GM12878 (cell line): Measurements from ENCODE around the gene SAMD4A. TPM values are rescaled to one million over a fixed set of nuclear protein-coding genes. Genes with fewer than 3 reads are reported as not detected.

Experiments
- ATAC-seq: fragments of 200-7000 bp; cut with Tn5 transposase; 3 replicates; pipeline ENCODE4 v1.9.1; 2020; ENCODE audit warnings: mild to moderate bottlenecking, moderate library complexity
- BruUV-seq: library from RNA; stranded (reverse); fragments of 400-500 nt; replicated peaks from 2 replicates; lab custom pipeline; 2021; lab: Mats Ljungman, UMichigan
- CTCF ChIA-PET: fragments of 300-600 bp; sonication (Branson Sonifier 250); formaldehyde crosslinking; extraction: SDS; loops from one replicate; lab custom pipeline; 2021; ENCODE audit warnings: inconsistent platforms; lab: Yijun Ruan, JAX
- POLR2A ChIA-PET: fragments of 350-600 bp; formaldehyde crosslinking; extraction: SDS; loops from one replicate; lab custom pipeline; 2021; ENCODE audit warnings: inconsistent platforms; lab: Charles Lee
- RAD21 ChIA-PET: fragments of 300-600 bp; sonication (Branson Sonifier 250); formaldehyde crosslinking; loops from one replicate; lab custom pipeline; 2023; ENCODE audit warnings: antibody characterized with exemption; ENCODE audit not compliant: unreplicated experiment; lab: Charles Lee
- SMC1A ChIA-PET: fragments of 300-600 bp; sonication (Branson Sonifier 250); formaldehyde crosslinking; loops from one replicate; lab custom pipeline; 2023; ENCODE audit not compliant: unreplicated experiment, uncharacterized antibody; lab: Charles Lee
- DNase-seq: peaks from one replicate; pipeline ENCODE4 v3.0.0-alpha.2; 2011; ENCODE audit warnings: low read depth, low spot score
- FAIRE-seq: peaks from 3 replicates; lab custom pipeline; 2011; peaks lifted over from hg19 to GRCh38; lab: Jason Lieb, UNC
- H2AFZ ChIP-seq: 2 replicates; pipeline ENCODE4 v1.6.0; 2011; ENCODE audit warnings: low read depth, low read length, control low read depth; ENCODE audit not compliant: control insufficient read depth
- H3K27ac ChIP-seq: 2 replicates; pipeline ENCODE4 v1.5.1; 2011; ENCODE audit warnings: control low read depth; ENCODE audit not compliant: control insufficient read depth, insufficient read depth
- H3K27me3 ChIP-seq, 2 experiments: replicated peaks in 1 of 2; 2 replicates each; pipeline versions ENCODE4 v1.6.0 to v1.6.1; 2011; ENCODE audit warnings: low read length in 1 of 2; ENCODE audit not compliant: control insufficient read depth in 2 of 2, insufficient read depth in 2 of 2
- H3K36me3 ChIP-seq, 2 experiments: 2 replicates each; pipeline ENCODE4 v1.5.1; 2011; ENCODE audit warnings: low read length in 1 of 2; ENCODE audit not compliant: control insufficient read depth in 2 of 2, insufficient read depth in 2 of 2
- H3K4me1 ChIP-seq: 2 replicates; pipeline ENCODE4 v1.6.1; 2011; ENCODE audit warnings: mild to moderate bottlenecking, low read length, moderate library complexity, mixed read lengths; ENCODE audit not compliant: control insufficient read depth, insufficient read depth
- H3K4me2 ChIP-seq: 2 replicates; pipeline ENCODE4 v1.6.0; 2011; ENCODE audit warnings: control low read depth; ENCODE audit not compliant: control insufficient read depth, insufficient read depth
- H3K4me3 ChIP-seq: fragments of 200-600 bp; sonication (generic); 2 replicates; pipeline ENCODE4 v1.5.1; 2016
- H3K79me2 ChIP-seq: 2 replicates; pipeline ENCODE4 v1.6.0; 2011; ENCODE audit warnings: low read length; ENCODE audit not compliant: control insufficient read depth, insufficient read depth
- H3K9ac ChIP-seq: 2 replicates; pipeline ENCODE4 v1.8.0; 2011; ENCODE audit warnings: low read length, control low read depth, mixed read lengths; ENCODE audit not compliant: control insufficient read depth, insufficient read depth
- H3K9me3 ChIP-seq: replicated peaks from 3 replicates; pipeline ENCODE4 v1.5.1; 2011; ENCODE audit warnings: mild to moderate bottlenecking, low read length; ENCODE audit not compliant: control insufficient read depth, insufficient read depth
- H4K20me1 ChIP-seq: 2 replicates; pipeline ENCODE4 v1.6.0; 2011; ENCODE audit not compliant: control insufficient read depth, insufficient read depth
- BRCA1 ChIP-seq: IDR thresholded peaks from 2 replicates; pipeline ENCODE4 v1.6.1; 2011; ENCODE audit warnings: low read depth, low read length, improper control_type of control experiment
- EGR1 ChIP-seq, 2 experiments: IDR thresholded peaks; 1 replicate in 1 of 2; 2 replicates in 1 of 2; pipeline ENCODE4 v1.6.1; 2011 to 2012; ENCODE audit warnings: low read depth in 2 of 2, low read length in 2 of 2, borderline replicate concordance in 1 of 2, mild to moderate bottlenecking in 1 of 2, moderate library complexity in 1 of 2
- EP300 ChIP-seq, 2 experiments: fragments of 150-350 bp in 1 of 2; IDR thresholded peaks; 2 replicates each; pipeline ENCODE4 v1.6.1; 2011 to 2012; ENCODE audit warnings: low read depth in 2 of 2, low read length in 2 of 2, borderline replicate concordance in 1 of 2, improper control_type of control experiment in 1 of 2, inconsistent platforms in 1 of 2; ENCODE audit not compliant: control insufficient read depth in 1 of 2
- FOS ChIP-seq: IDR thresholded peaks from 3 replicates; pipeline ENCODE4 v1.6.1; 2011; ENCODE audit warnings: borderline replicate concordance; ENCODE audit not compliant: insufficient read length; ENCODE audit errors: extremely low read depth
- HCFC1 ChIP-seq: fragments of 150-350 bp; IDR thresholded peaks from 2 replicates; pipeline ENCODE4 v1.6.1; 2014; ENCODE audit warnings: low read length
- MEF2B ChIP-seq: fragments of 450-650 bp; IDR thresholded peaks from 2 replicates; pipeline ENCODE4 v1.6.1; 2018; ENCODE audit warnings: mild to moderate bottlenecking, moderate library complexity; ENCODE audit not compliant: partially characterized antibody, poor library complexity, severe bottlenecking
- PML ChIP-seq: IDR thresholded peaks from 2 replicates; pipeline ENCODE4 v1.6.1; 2012; ENCODE audit warnings: low read length, inconsistent platforms
- RFX5 ChIP-seq: IDR thresholded peaks from 2 replicates; pipeline ENCODE4 v1.6.1; 2011; ENCODE audit warnings: low read depth, low read length, improper control_type of control experiment
- STAT3 ChIP-seq: IDR thresholded peaks from 2 replicates; pipeline ENCODE4 v1.6.1; 2011; ENCODE audit warnings: low read depth, low read length, improper control_type of control experiment
- TCF12 ChIP-seq: IDR thresholded peaks from 2 replicates; pipeline ENCODE4 v1.6.1; 2011; ENCODE audit warnings: low read depth, mild to moderate bottlenecking, low read length
- TCF7 ChIP-seq: IDR thresholded peaks from 2 replicates; pipeline ENCODE4 v1.6.1; 2014; ENCODE audit warnings: antibody characterized with exemption, borderline replicate concordance
- USF2 ChIP-seq: IDR thresholded peaks from 2 replicates; pipeline ENCODE4 v1.6.1; 2011; ENCODE audit warnings: low read depth, low read length, improper control_type of control experiment, borderline replicate concordance
- ZBED1 ChIP-seq: IDR thresholded peaks from 2 replicates; pipeline ENCODE4 v1.6.1; 2016; ENCODE audit warnings: borderline replicate concordance
- ZNF384 ChIP-seq: IDR thresholded peaks from 2 replicates; pipeline ENCODE4 v1.6.1; 2012; ENCODE audit warnings: low read depth, mild to moderate bottlenecking, low read length, improper control_type of control experiment, borderline replicate concordance
- ZZZ3 ChIP-seq: IDR thresholded peaks from 2 replicates; pipeline ENCODE4 v1.6.1; 2011; ENCODE audit warnings: low read depth; ENCODE audit not compliant: control insufficient read depth, insufficient read length
- WGBS: methylation state at CpG from one replicate; pipeline ENCODE4 v1.1.6; 2016; ENCODE audit warnings: low lambda C conversion rate; ENCODE audit not compliant: insufficient replicate concordance, insufficient coverage; ENCODE audit errors: missing lambda C conversion rate; 5-methylcytosine and 5-hydroxymethylcytosine counted together
- in situ Hi-C: fragments of 300-500 bp; cut with MboI; formaldehyde crosslinking; loops from 9 replicates; pipeline ENCODE4 v1.14.3; 2018; ENCODE audit warnings: mixed read lengths
- intact Hi-C: fragments of 100-400 bp; cut with micrococcal nuclease; formaldehyde crosslinking; loops from one replicate; pipeline ENCODE4 v1.14.2; 2022; ENCODE audit not compliant: unreplicated experiment
- polyA plus RNA-seq, 11 experiments: library from polyadenylated mRNA; depleted of rRNA in 4 of 11; unstranded in 6 of 11; stranded (reverse) in 5 of 11; fragments of >200 nt; fragmentation: Nextera tagmentation in 4 of 11; fragmentation: Illumina TruSeq in 1 of 11; extraction: Ambion mirVana in 4 of 11; extraction: Trizol in 1 of 11; gene quantifications; 1 replicate in 1 of 11; 2 replicates in 10 of 11; pipeline versions ENCODE4 v1.2.1 to v1.2.3, GENCODE V29; 2011 to 2016; ENCODE audit warnings: inconsistent platforms in 2 of 11, missing spikeins in 2 of 11, low read depth in 1 of 11
- total RNA-seq, 4 experiments: library from RNA; depleted of rRNA in 3 of 4; stranded (reverse); fragments of >200 nt in 3 of 4; fragmentation: Illumina TruSeq in 1 of 4; extraction: Trizol in 1 of 4; gene quantifications; 2 replicates each; pipeline versions ENCODE4 v1.2.1 to v1.2.3, GENCODE V29; 2013 to 2021

The SAMD4A gene
- total and polyA plus RNA-seq, 10 of the 15 experiments (the other 5 are each of a cell fraction or from before 2014, with no cell fraction given), result 0.05 to 0.56 (median 0.31) TPM

- no peaks in the 10 kb centered on the region for H3K79me2 ChIP-seq
- intact Hi-C loops (no loop called here), in situ Hi-C loops (no loop called here)
- H3K27me3 ChIP-seq, result peaks cover 0 to 3% of the 10 kb centered on the region in 2 experiments; a peak in 2 of 4 replicates
- SMC1A ChIA-PET, result no interaction called here
- RAD21 ChIA-PET, result no interaction called here
- ATAC-seq (no peak), FAIRE-seq (no peak), DNase-seq (no peak)
- WGBS, result 46% methylated on average over 4 of the region's 4 CpGs
- CTCF ChIA-PET, result interaction anchor here (2.0 kb wide), 1 partner anchor 234 kb away, joined by 8 read pairs; no protein-coding TSS in a partner anchor
- no peak overlapping the region for H2AFZ ChIP-seq
- no peaks in the 10 kb centered on the region for H3K36me3 ChIP-seq
- no peak overlapping the region for H3K9ac ChIP-seq
- no TSS peak for BruUV-seq
- no peak overlapping the region for H3K4me3 ChIP-seq
- no peak overlapping the region for H3K4me2 ChIP-seq
- H3K4me1 ChIP-seq, result no peaks in the 10 kb centered on the region
- no peak overlapping the region for H3K27ac ChIP-seq
- H3K9me3 ChIP-seq, result no peaks in the 10 kb centered on the region; the same call in 2 of the 3 replicates
- POLR2A ChIA-PET, result no interaction called here
- no peak for TF ChIP-seq TCF7
- TF ChIP-seq HCFC1, result no peak
- TF ChIP-seq EGR1 (IDR thresholded peaks at IDR 0.05; ENCODE audit: borderline replicate concordance in 1 of 2, low read depth in 2 of 2, low read length in 2 of 2), result no peak
- TF ChIP-seq BRCA1, result no peak
- no peak for TF ChIP-seq ZBED1
- TF ChIP-seq MEF2B, result no peak
- no peaks in the 10 kb centered on the region for H4K20me1 ChIP-seq
Measured at GRCh38 chr14:54797986-54798385, 231.1 kb downstream of the SAMD4A start.

GRCh38 chr14:54798465-54799124 is 231.7 kb downstream of the SAMD4A start:
- ATAC-seq (no peak), FAIRE-seq (no peak), DNase-seq (no peak)
- WGBS, result 77% methylated on average over 9 of the region's 9 CpGs
- ChIA-PET POLR2A (no interaction called here), RAD21 (no interaction called here), SMC1A (no interaction called here), CTCF (no interaction called here)
- Histone ChIP-seq H3K27ac (no peak overlapping the region), H3K4me2 (no peak overlapping the region), H3K4me3 (no peak overlapping the region), H3K27me3 (peaks cover 0 to 3% of the 10 kb centered on the region in 2 experiments; a peak in 2 of 4 replicates), H3K36me3 (no peaks in the 10 kb centered on the region), H3K79me2 (no peaks in the 10 kb centered on the region), H3K9me3 (no peaks in the 10 kb centered on the region; the same call in 2 of the 3 replicates), H4K20me1 (no peaks in the 10 kb centered on the region), H3K4me1 (no peaks in the 10 kb centered on the region), H3K9ac (no peak overlapping the region), H2AFZ (no peak overlapping the region)
- no TSS peak for BruUV-seq
- intact Hi-C loops (no loop called here), in situ Hi-C loops (no loop called here)
- TF ChIP-seq FOS (no peak), USF2 (no peak), RFX5 (no peak), MEF2B (no peak), STAT3 (no peak), ZZZ3 (no peak), TCF12 (no peak), PML (no peak), ZNF384 (no peak), EP300 (IDR thresholded peaks at IDR 0.05; ENCODE audit: borderline replicate concordance in 1 of 2, control insufficient read depth in 1 of 2, low read depth in 2 of 2, low read length in 2 of 2) (no peak), BRCA1 (no peak)
